ENCODE data around the gene TSPAN18.

TSPAN18 gene

GRCh38 chr11:44942029-44942955, 215.5 kb downstream of the TSPAN18 start:
- no peak for DNase-seq (ENCODE audit: low spot score)

DNA sequence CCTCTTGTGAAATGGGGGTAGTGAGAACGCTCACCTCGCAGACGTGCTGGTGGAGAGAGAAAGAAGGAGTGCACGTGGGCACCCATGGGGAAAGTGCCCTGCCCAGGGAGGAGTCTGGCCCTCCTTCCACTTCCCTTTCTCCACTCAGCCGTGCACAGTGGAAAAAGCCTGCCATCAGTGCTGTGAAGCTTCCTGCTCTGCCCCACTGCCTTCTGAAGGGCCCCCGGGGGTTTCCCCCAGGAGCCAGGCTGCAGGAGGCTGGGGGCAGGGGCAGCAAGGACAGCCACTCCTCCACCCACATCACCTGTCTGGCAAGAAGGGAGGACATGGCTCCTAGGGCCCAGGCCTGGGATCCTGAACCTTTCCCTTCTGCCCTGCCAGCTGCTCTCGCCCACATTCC, 216.4 kb downstream of the TSPAN18 start:
- peak; percentile 78 for DNase-seq (ENCODE audit: low spot score)

DNA sequence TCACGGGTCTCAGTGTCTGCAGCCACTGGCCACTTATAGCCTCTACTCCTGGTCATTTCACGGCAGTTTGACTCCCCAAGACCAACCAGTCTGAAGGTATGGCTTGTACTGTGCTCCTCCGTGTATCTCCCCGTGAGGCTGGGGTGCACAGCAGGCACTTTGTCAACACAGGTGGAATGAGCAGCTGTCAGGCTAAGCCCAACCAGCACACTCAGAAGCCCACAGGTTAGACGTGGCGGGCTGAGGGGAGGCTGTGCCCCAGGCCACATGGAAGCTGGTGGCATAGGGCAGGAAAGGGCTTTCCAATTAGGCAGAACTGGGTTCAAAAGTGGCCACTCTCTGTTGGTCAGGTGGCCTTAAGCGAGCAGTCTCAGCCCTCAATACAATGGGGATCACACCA, 216.9 kb downstream of the TSPAN18 start:
- DNase-seq (ENCODE audit: low spot score): no peak

DNA sequence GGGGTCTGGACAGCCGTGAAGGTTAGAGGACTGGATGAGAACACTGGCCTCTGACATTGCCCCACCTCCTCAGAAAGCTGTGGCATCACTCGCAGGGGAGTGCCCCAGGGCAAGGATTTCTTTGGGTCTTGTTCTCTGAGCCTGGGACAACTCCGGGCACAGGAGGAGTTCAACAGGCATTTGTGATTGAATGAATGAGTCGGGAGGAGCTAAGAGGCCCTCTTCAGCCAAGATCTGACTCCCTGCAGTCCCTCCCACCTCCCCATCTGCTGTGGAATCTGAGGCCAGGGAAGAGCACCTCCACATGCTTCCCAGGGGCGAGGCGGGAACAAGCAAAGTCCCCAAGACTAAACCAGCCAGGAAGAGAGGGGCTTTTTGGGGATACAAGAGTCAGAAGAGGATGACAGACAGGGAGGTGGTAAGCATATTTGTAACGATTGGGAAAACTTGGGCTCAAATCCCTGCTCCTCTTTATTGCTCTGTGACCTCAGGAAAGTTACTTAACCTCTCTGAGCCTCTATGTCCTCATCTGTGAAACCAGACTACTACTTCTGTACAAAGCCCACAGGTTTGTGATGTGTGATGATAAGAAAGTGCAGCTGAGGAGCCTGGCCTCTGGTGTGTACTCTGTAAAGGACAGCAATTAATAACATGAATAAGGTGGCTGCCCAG, 217.6 kb downstream of the TSPAN18 start:
- DNase-seq (ENCODE audit: low spot score): no peak

- DNase-seq (ENCODE audit: low spot score): peak; percentile 16
Measured at GRCh38 chr11:44944853-44945235, 218.1 kb downstream of the TSPAN18 start.

DNA sequence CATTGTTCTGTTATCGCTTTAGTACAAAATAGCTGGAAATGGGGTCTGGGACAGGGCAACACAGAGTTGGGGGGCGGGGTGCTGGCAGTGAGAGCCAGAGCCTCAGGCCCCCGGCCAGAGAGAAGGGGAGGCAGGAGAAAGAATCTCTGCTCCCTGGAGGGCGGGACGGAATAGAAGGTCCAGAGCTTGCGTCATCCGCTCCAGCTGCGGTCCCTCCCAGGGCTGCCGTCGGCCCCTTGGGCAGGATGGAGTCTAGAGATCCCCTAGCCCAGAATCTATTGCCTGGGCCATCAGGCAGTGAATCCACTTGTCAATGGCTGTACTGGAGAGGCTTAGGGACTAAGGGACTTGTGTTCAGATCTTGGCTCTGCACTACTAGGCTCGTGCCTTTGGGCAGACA, 218.9 kb downstream of the TSPAN18 start:
- DNase-seq (ENCODE audit: low spot score): no peak

DNA sequence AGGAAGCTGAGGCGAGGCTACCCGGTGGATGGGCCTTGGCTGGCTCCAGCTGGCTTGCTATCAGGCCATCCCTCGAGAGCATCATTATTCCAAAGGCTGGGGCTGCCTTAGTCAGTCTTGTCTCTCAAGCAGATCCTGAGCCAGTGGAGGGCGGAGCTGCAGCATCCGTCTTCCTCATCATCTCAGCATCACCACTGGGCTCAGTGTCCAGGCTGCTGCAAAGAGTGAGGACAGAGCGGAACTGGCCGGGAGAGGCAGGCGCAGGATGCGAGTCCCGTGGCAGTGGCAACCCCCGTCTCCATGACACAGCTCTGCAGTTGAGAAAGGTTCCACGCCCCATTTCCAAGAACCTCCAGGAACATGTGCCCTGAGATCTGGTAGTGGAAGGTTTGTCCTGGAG, 219.5 kb downstream of the TSPAN18 start:
- DNase-seq (ENCODE audit: low spot score): no peak

GRCh38 chr11:44947114-44947513, 220.4 kb downstream of the TSPAN18 start:
- DNase-seq (ENCODE audit: low spot score): no peak

DNA sequence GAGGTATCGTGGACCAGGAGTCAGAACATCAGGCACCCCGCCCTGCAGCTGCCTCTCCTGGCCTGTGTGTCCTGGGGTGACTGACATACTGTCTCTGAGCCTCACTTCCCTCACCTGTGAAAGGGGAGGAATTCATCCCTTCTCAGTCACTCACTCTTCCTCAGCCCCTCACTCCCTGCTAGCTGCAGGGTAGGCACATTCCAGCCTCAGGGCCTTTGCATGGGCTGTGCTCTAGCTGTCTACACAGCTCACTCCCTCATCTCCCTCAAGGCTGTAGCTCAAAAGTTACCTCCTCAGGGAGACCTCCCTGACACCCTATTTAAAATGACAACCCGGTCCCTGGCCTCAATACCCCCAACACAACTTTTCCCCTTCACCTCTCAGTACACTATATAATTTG, 221.4 kb downstream of the TSPAN18 start:
- no peak for DNase-seq (ENCODE audit: low spot score)

DNA sequence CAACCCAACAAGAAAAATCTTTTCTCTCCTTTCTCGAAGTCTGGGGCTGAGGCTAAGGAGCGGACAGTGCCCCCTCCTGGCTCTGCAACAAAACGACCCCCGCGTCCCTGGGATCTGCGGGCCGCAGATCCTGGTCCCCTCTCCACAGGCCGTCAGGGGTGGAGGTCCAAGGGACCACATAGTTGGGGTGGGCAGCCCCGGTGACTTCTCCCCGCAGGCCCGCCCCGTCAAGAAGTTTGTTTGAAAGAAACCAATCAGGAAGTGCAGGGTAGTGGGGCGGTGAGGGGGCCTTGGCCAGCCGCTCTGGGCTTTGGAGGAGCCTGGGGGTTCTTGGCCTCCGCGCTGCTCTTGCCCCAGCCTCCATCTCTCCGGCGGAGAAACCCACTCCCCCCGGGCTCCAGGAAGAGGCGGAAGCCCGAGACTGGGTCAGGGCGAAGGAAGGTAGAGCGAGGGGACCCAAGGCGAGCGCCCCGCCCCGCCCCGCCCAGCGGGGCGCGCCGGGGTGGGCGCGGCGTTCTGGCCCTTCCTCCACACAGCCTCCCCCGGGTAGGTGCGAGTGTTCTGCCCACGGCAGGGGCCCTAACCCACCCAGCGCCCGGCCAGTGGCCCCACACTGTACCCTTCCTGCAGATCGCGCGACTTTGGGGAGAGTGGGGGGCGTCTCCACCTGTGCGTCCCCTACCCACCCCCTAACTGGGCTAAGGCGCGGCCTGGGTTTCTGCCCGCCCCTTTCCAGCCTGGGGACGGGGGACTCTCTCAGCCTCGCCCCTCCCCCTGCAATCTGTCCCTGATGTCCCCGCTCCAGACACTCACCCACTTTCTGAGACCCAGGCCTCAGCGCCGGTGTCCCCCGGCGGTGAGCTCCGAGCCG, 222.6 kb downstream of the TSPAN18 start:
- DNase-seq (ENCODE audit: low spot score): no peak

- DNase-seq (ENCODE audit: low spot score): no peak
Measured at GRCh38 chr11:44950031-44950624, 223.4 kb downstream of the TSPAN18 start.

DNA sequence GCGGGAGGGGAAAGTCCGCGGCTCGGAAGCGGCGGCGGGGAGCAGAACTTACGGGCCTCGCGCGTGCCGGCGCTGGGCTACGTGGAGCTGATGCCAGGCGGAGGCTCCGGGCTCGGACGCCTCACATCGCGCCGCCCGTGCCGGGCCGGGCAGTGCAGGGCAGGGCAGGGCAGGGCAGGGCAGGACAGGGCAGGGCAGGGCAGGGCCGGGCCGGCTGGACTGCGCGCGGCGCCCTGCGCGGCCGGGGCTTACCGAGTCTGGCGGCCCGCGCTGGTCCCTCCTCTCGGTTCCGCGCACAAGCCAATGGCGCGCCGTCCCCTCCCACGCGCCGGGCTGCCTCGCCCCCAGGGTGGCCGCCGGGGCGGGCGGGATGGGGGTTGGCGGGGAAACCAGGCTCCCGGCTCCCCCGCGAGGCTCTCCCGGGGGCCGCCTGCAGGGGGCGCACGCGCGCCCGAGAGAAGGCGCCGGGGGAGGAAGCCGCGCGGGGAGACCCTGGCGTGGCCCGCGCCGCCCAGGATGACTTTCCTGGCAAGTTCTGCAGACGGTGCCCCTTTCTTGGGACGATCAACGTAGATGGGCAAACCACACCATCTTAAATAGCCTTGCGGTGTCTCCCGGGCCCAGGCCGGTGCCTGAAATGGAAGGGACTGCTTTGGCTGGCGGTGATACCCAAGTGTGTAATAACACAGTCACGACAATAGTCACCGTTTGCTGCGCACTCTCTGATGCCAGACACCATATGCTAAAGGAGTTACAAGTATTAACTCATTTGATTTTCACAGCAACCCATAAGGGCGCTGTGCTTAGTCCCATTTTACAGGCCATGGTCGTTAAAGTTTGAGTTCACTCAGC, 224.1 kb downstream of the TSPAN18 start, which contains the start of gene TP53I11:
Gene TP53I11 (minus strand): TSS at position 259 of the 852 bp plus-strand sequence. CDS start 12,548 bp downstream, outside the sequence.
- peak; percentile 31 for DNase-seq (ENCODE audit: low spot score)

GRCh38 chr11:44952082-44952481, 225.3 kb downstream of the TSPAN18 start:
- no peak for DNase-seq (ENCODE audit: low spot score)

DNA sequence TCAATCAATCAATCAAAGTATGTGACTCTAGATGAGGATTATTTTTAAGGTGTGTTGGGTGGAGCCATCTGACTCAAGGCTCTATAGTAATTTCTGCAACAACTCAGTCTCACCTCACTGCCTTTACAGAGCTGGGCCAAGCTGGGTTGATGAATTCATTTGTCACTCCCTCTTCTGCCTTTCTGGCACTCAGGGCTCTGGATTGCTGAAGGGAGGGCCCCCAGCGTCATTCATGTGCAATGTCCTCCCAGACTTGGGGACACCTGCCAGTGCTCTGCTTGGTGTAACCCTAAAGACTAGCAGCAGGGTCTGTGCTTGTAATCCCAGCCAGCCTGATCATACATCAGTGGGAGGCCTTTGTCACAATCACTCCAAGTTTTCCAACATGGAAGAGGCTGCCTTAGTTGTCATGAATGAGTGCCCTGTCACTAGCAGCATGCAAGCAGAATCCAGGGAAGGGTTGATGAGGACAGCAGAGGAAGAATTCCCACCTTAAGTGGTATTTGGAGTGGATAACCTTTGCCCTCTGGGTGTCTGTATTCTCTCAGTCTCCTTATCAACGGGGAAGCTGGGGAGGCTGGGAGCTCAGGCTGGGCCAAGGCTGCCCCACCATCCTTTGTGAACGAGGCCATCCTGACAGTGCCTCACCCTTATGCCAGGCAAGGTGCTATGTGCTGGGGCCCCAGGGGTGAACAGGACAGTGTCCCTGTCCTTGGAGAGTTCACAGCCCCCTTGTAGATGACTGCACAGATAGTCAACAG, 225.9 kb downstream of the TSPAN18 start:
- peak; percentile 30 for DNase-seq (ENCODE audit: low spot score)

DNA sequence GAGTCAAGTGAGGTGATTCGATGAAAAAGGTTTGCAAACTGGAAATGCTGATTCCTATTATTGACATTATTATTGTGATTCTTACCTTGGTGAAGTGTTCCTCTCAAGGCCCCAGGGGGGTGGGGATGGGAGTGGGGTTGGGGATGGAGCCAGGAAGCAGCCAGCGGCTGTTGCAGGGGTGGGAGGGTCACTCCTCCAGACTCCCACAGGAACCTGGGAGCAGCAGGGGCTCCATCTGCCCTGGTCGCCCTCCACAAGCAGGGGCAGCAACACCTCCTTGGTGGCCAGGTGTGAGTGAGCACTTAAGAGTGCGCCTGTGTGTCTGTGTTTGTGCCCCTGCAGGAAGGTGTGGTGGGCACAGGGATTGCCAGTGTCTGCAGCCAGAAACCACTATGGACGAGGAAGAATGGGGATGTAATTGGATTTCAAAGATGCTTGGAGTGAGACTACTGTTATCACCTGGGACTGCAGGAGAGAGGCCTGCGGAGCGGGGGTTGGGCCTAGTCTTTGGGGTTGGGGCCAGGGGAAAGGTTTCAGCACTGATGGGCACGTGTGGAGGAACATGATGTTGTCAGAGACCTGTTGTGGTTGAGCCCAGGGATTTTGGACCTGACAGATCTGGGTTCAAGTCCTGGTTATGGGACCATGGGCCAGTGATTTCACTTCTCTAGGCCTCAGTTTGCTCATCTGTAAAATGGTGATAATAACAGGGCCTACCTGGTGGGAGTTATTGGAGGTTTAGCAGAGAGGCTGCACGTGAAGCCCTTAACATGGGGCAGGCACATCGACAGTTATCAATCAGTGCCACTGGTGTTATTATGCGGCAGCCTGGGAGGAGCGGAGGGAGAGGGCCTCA, 227.5 kb downstream of the TSPAN18 start:
- no peak for DNase-seq (ENCODE audit: low spot score)

DNA sequence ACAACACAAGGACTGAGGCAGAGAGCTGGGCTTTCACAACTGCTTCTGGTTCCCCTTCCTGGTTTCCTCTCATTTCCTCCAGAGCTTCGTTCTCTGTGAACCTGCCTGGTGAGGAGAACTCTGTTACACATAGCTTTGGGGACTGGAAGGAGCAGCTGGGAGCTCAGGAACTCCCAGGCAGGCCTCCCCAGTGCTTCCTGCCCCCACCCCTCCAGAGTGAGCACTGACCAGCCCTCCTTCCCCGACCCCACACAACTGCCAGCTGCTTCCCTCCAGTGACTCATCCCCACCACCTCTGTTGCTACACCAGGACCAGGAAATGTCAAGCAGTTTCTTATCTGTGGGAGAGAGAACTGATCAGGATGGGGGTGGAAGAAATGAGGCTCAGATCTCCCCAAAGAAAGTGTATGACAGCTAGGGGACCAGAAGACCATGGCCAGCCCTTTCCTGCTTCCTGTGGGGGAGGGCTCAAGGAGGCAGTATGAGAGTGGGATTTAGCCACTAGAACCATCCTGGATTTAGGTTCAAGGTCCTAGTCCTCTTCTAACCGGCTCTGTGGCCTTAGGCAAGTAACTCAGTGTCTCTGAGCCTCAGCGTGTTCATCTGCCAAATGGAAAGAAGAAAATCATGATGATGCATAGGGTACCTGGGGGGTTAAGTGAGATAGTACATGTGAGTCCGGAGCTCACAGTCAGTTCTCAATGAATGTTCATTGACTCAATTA, 228.4 kb downstream of the TSPAN18 start:
- peak; percentile 78 for DNase-seq (ENCODE audit: low spot score)

DNA sequence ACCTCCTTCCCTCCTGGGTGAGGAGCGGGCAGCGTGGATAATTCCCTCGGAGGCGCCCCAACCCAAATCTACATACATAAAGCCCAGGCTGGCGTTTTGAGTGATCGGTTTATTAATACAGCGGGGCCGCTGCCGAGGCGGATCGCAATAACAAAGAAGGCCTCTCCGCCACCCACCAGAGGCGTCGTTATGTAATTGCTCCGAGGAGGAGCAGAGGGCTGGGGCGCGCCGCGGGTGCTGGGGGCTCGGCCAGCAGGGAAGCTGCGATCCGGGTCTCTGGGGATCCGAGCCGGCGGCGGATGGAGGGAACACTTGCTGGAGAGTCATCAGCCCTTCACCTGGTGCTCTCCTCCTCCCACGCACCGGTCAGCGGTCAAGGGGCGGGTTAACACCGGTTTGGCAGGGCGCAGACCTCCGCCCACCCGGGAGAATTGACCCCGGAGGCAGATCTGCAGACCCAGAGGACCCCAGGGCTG, 230.3 kb downstream of the TSPAN18 start:
- DNase-seq (ENCODE audit: low spot score): no peak
